ENCODE results near the gene RTEL1. TPM values are rescaled to one million over a fixed set of nuclear protein-coding genes. Genes with fewer than 3 reads are reported as not detected.

The RTEL1 gene
- polyA plus RNA-seq, 1 experiment: 11.3 TPM

- no peak for TF ChIP-seq CTCF (IDR thresholded peaks at IDR 0.05; ENCODE audit: low read depth, low read length)
- ChIA-PET CTCF (no interaction called here), POLR2A (interaction anchor here (0.7 to 1.4 kb wide), 2 partner anchors 10 to 31 kb away, joined by 4 to 6 read pairs; no protein-coding TSS in a partner anchor)
- DNase-seq (ENCODE audit: low read depth, low spot score): no peak
- Histone ChIP-seq H3K27me3 (ENCODE audit: control insufficient read depth, insufficient read depth, low read length) (no peaks in the 10 kb centered on the region), H3K27ac (ENCODE audit: low read depth, low read length) (no peak overlapping the region), H3K4me3 (ENCODE audit: low read depth, low read length) (peak overlapping the region; percentile 70), H3K9me3 (ENCODE audit: control insufficient read depth, insufficient read depth, low read length) (no peaks in the 10 kb centered on the region; the same call in 1 of the 2 replicates)
Measured at GRCh38 chr20:63651942-63652191, 6.2 kb upstream of the RTEL1 start.

GRCh38 chr20:63652192-63652980, 5.7 kb upstream of the RTEL1 start:
- H3K27me3 ChIP-seq (ENCODE audit: control insufficient read depth, insufficient read depth, low read length): no peaks in the 10 kb centered on the region
- H3K4me3 ChIP-seq (ENCODE audit: low read depth, low read length): peak overlapping the region; percentile 70
- no peaks in the 10 kb centered on the region; the same call in 1 of the 2 replicates for H3K9me3 ChIP-seq (ENCODE audit: control insufficient read depth, insufficient read depth, low read length)
- POLR2A ChIA-PET: interaction anchor here (0.7 to 1.4 kb wide), 4 partner anchors 10 to 87 kb away, joined by 3 to 6 read pairs (median 4); no protein-coding TSS in a partner anchor
- CTCF ChIA-PET: no interaction called here
- DNase-seq (ENCODE audit: low read depth, low spot score): no peak
- H3K27ac ChIP-seq (ENCODE audit: low read depth, low read length): no peak overlapping the region
- no peak for TF ChIP-seq CTCF (IDR thresholded peaks at IDR 0.05; ENCODE audit: low read depth, low read length)

- H3K4me3 ChIP-seq (ENCODE audit: low read depth, low read length): peak within 1 kb of the TSS; percentile 70
- TF ChIP-seq CTCF (IDR thresholded peaks at IDR 0.05; ENCODE audit: low read depth, low read length): no peak
- no peaks in the 10 kb centered on the region; the same call in 1 of the 2 replicates for H3K9me3 ChIP-seq (ENCODE audit: control insufficient read depth, insufficient read depth, low read length)
- POLR2A ChIA-PET: interaction anchor here (0.6 to 1.0 kb wide), 6 partner anchors 8 to 86 kb away, joined by 3 to 4 read pairs (median 3); partner anchors contain the start of gene GMEB2
- peak; percentile 73 for DNase-seq (ENCODE audit: low read depth, low spot score)
- no peak within 1 kb of the TSS for H3K27ac ChIP-seq (ENCODE audit: low read depth, low read length)
- CTCF ChIA-PET: interaction anchor here (0.6 kb wide), 1 partner anchor 327 kb away, joined by 3 read pairs; no protein-coding TSS in a partner anchor
- H3K27me3 ChIP-seq (ENCODE audit: control insufficient read depth, insufficient read depth, low read length): no peaks in the 10 kb centered on the region
Measured at GRCh38 chr20:63653041-63653973, 4.8 kb upstream of the RTEL1 start, which contains the start of gene STMN3. STMN3 (minus strand) TSS chr20:63653424; CDS start chr20:63653345, 79 bp downstream.

DNA sequence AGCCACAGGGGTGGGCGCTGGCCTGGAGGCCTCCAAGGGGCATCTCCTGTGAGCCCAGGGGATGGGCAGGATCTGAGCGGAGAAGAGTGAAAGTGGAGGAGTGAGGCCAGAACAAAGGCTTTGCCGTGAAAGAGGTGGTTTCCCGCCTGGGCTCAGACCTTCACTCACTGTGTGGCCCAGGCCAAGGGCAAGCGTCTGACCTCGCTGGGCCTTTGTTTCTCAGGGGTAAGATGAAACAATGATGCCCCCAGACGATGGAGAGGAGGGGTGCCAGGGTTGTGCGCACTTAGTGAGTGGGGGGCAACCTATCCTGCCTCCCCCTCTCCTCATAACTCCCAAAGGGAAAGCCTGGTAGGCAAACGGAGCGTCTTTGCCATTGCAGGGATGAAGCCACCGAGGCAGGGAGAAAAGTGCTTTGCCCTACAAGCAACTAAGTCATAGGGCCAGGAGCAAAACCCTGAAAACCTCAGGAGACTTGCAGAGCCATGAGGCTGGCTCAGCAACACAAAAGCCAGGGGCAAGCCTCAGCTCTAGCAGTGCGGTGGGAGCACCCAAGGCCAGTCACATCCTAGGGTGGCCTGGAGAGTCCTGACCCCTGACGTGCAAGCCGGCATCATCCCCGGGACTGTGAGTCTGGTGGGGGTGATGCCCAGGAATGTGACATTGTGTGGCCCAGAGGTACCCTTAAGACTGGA, 4.0 kb upstream of the RTEL1 start:
- DNase-seq (ENCODE audit: low read depth, low spot score): no peak
- no peak for TF ChIP-seq CTCF (IDR thresholded peaks at IDR 0.05; ENCODE audit: low read depth, low read length)
- Histone ChIP-seq H3K27ac (ENCODE audit: low read depth, low read length) (no peak overlapping the region), H3K4me3 (ENCODE audit: low read depth, low read length) (peak overlapping the region; percentile 60), H3K9me3 (ENCODE audit: control insufficient read depth, insufficient read depth, low read length) (no peaks in the 10 kb centered on the region; the same call in 1 of the 2 replicates), H3K27me3 (ENCODE audit: control insufficient read depth, insufficient read depth, low read length) (no peaks in the 10 kb centered on the region)
- POLR2A ChIA-PET: interaction anchor here (1.0 kb wide), 1 partner anchor 28 kb away, joined by 4 read pairs; no protein-coding TSS in a partner anchor
- CTCF ChIA-PET: no interaction called here

Measured in AG04450 (cell line).